Tibial artery (tissue), 4 donors: ENCODE measurements around the gene MEG3.

Experiments used
- DNase-seq, 2 donors: peaks; one replicate each; pipeline ENCODE4 v3.0.0-alpha.2; 2019
- H3K27ac ChIP-seq, 2 donors: fragments of 200-600 bp; sonication (generic) in 1 of 2; 1 replicate in 1 of 2; 2 replicates in 1 of 2; pipeline ENCODE4 v1.5.1; 2018 to 2019; ENCODE audit warnings: mild to moderate bottlenecking in 1 of 2
- H3K27me3 ChIP-seq, 2 donors: fragments of 200-600 bp; sonication (generic) in 1 of 2; one replicate each; pipeline versions ENCODE4 v1.5.1 to v1.6.0; 2016 to 2019
- H3K36me3 ChIP-seq, 3 donors: fragments of 200-600 bp; sonication (generic) in 2 of 3; one replicate each; pipeline ENCODE4 v1.5.1; 2016 to 2019; ENCODE audit warnings: mild to moderate bottlenecking in 2 of 3
- H3K4me1 ChIP-seq, 4 donors: fragments of 200-600 bp; sonication (generic) in 2 of 4; 1 replicate in 3 of 4; 2 replicates in 1 of 4; pipeline ENCODE4 v1.5.1; 2016 to 2019
- H3K4me3 ChIP-seq, 2 donors: fragments of 200-600 bp; sonication (generic) in 1 of 2; 1 replicate in 1 of 2; 2 replicates in 1 of 2; pipeline ENCODE4 v1.5.1; 2018 to 2019; ENCODE audit warnings: mild to moderate bottlenecking in 2 of 2
- H3K9me3 ChIP-seq, 3 donors: fragments of 200-600 bp; sonication (generic) in 1 of 3; one replicate each; pipeline ENCODE4 v1.5.1; 2016 to 2019
- CTCF ChIP-seq, 2 experiments: fragments of 200-600 bp in 1 of 2; fragments of 450-650 bp in 1 of 2; IDR thresholded peaks; one replicate each; pipeline ENCODE4 v1.5.1; 2017 to 2019; ENCODE audit warnings: antibody characterized with exemption in 2 of 2, mild to moderate bottlenecking in 1 of 2, moderate library complexity in 1 of 2
- intact Hi-C: fragments of 100-400 bp; cut with DNase I; formaldehyde crosslinking; loops from one replicate; pipeline ENCODE4 v1.15.0; 2023; ENCODE audit warnings: low total_unique reads

The MEG3 gene

DNA sequence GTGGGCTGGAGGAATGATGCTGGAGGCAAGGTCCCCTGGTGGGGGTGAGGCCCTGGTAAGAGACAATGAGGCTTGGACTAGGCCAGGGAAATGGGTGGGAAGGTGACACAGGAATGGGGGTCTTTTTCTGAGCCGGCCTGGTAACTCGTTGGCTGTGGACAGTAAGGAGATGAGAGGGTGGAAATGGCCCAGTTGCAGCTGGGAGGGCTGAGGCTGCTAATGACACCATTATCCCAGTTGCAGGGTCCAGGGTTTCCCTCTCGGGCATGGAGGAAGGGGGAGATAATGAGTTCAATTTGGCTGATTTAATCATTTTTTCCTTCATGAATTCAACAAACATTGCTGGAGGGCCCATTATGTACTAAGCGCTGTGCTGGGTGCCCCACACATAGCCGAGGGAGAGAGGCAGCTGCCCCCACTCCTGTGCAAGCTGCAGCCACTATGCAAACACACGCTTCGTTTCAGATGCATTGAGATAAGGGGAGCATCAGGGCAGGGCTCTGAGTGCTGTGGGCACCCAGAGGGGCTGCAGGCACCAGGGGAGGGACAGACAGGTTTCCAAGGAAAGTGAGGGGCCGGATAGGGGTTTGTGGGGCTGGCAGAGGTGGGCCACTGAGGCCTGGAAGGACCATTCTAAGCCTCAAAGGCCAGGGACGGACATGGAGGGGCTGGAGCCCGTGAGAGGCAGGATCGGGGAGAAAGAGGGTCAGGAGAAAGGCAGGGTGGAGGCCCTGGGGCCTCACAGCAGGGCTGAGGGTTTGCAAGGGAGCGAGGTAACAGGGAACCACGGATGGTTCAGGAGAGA, 43.2 kb upstream of the MEG3 start:
- intact Hi-C loops, result no loop called here
- H3K4me1 ChIP-seq, result no peaks in the 10 kb centered on the region
- DNase-seq, result peak in 1 of 2 donors; percentile 48

GRCh38 chr14:100783630-100784370, 42.1 kb upstream of the MEG3 start:
- intact Hi-C loops, result no loop called here
- DNase-seq, result peak in 1 of 2 donors; percentile 47

More for the DNA sequence above, 43.2 kb upstream of the MEG3 start:
- Histone ChIP-seq H3K27ac (no peak overlapping the region), H3K27me3 (peaks cover 0 to 6% of the 10 kb centered on the region in 2 donors), H3K4me3 (no peak overlapping the region), H3K9me3 (no peaks in the 10 kb centered on the region), H3K36me3 (no peaks in the 10 kb centered on the region)
- no peak for TF ChIP-seq CTCF (IDR thresholded peaks at IDR 0.05)

GRCh38 chr14:100784523-100785337, 41.2 kb upstream of the MEG3 start:
- Histone ChIP-seq H3K36me3 (no peaks in the 10 kb centered on the region), H3K27ac (no peak overlapping the region)

More at GRCh38 chr14:100783630-100784370, 42.1 kb upstream of the MEG3 start:
- Histone ChIP-seq H3K27ac (no peak overlapping the region), H3K27me3 (peaks cover 0 to 15% of the 10 kb centered on the region in 2 donors), H3K4me1 (no peaks in the 10 kb centered on the region), H3K9me3 (no peaks in the 10 kb centered on the region), H3K36me3 (no peaks in the 10 kb centered on the region), H3K4me3 (no peak overlapping the region)
- no peak for TF ChIP-seq CTCF (IDR thresholded peaks at IDR 0.05)

GRCh38 chr14:100785338-100785615, 40.6 kb upstream of the MEG3 start:
- no peak for DNase-seq
- no peaks in the 10 kb centered on the region for H3K4me1 ChIP-seq
- no peak for TF ChIP-seq CTCF (IDR thresholded peaks at IDR 0.05)
- intact Hi-C loops, result no loop called here
- no peaks in the 10 kb centered on the region for H3K36me3 ChIP-seq
- no peak overlapping the region for H3K4me3 ChIP-seq
- H3K27ac ChIP-seq, result no peak overlapping the region
- peaks cover 0 to 24% of the 10 kb centered on the region in 2 donors for H3K27me3 ChIP-seq
- H3K9me3 ChIP-seq, result no peaks in the 10 kb centered on the region

More at GRCh38 chr14:100784523-100785337, 41.2 kb upstream of the MEG3 start:
- H3K4me1 ChIP-seq, result no peaks in the 10 kb centered on the region
- TF ChIP-seq CTCF (IDR thresholded peaks at IDR 0.05), result no peak
- H3K27me3 ChIP-seq, result peaks cover 0 to 18% of the 10 kb centered on the region in 2 donors
- no peaks in the 10 kb centered on the region for H3K9me3 ChIP-seq
- no peak overlapping the region for H3K4me3 ChIP-seq
- intact Hi-C loops, result no loop called here
- peak in 1 of 2 donors; percentile 29 for DNase-seq

GRCh38 chr14:100785626-100786025, 40.3 kb upstream of the MEG3 start:
- H3K36me3 ChIP-seq, result no peaks in the 10 kb centered on the region
- H3K4me1 ChIP-seq, result no peaks in the 10 kb centered on the region
- TF ChIP-seq CTCF (IDR thresholded peaks at IDR 0.05), result no peak
- peaks cover 0 to 27% of the 10 kb centered on the region in 2 donors for H3K27me3 ChIP-seq
- no peak for DNase-seq
- intact Hi-C loops, result no loop called here
- H3K9me3 ChIP-seq, result no peaks in the 10 kb centered on the region
- no peak overlapping the region for H3K27ac ChIP-seq
- H3K4me3 ChIP-seq, result no peak overlapping the region
